LNCaP clone FGC (cell line): Measurements from ENCODE around the gene MYO1E.
A peak's percentile ranks its signal among the peaks of the same experiment; 100 is the strongest.

ENCODE experiments used
- DNase-seq: peaks from one replicate; pipeline ENCODE4 v3.0.0-alpha.2; 2011; ENCODE audit warnings: low read depth
- H3K4me3 ChIP-seq: 2 replicates; pipeline ENCODE4 v1.5.1; 2011; ENCODE audit warnings: mild to moderate bottlenecking, low read depth, low read length, control low read depth
- TF ChIP-seq, protein P1 (sequence below): IDR thresholded peaks from 2 replicates; pipeline ENCODE4 v1.5.1; 2012; ENCODE audit warnings: mild to moderate bottlenecking; ENCODE audit not compliant: control insufficient read depth, insufficient read depth; ENCODE audit errors: extremely low read depth

Gene MYO1E

DNA sequence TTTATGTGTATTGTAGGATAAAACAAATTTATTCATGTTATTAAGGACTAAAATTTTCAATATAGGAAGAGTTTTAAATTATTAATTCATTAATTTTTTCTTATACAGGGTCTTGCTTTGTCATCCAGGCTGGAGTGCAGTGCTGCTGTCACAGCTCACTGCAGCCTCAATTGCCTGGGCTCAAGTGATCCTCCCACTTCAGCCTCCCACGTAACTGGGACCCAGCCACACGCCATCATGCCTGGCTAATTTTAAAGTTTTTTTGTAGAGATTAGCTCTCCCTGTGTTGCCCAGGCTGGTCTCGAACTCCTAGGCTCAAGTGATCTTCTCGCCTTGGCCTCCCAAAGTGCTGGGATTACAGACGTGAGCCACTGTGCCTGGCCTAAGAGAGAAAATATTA lies 253.0 kb downstream of the MYO1E start:
- no peak for DNase-seq
- TF ChIP-seq, protein P1, sequence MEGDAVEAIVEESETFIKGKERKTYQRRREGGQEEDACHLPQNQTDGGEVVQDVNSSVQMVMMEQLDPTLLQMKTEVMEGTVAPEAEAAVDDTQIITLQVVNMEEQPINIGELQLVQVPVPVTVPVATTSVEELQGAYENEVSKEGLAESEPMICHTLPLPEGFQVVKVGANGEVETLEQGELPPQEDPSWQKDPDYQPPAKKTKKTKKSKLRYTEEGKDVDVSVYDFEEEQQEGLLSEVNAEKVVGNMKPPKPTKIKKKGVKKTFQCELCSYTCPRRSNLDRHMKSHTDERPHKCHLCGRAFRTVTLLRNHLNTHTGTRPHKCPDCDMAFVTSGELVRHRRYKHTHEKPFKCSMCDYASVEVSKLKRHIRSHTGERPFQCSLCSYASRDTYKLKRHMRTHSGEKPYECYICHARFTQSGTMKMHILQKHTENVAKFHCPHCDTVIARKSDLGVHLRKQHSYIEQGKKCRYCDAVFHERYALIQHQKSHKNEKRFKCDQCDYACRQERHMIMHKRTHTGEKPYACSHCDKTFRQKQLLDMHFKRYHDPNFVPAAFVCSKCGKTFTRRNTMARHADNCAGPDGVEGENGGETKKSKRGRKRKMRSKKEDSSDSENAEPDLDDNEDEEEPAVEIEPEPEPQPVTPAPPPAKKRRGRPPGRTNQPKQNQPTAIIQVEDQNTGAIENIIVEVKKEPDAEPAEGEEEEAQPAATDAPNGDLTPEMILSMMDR, result no peak
- no peak overlapping the region for H3K4me3 ChIP-seq

DNA sequence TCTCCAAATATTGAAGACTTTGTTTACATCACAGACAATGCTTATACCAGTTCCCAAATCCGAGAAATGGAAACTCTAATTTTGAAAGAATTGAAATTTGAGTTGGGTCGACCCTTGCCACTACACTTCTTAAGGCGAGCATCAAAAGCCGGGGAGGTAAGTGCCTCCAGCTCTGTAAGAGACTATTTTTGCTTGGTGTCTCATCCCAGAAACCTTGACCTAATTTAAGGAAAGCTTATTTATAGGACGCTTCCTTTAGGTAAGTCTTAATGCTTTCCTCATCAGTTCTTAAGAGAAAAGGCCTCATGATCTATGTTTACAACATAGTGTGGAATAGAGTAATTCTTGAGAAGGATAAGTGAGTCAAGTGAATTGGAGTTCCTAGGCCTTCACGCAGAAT lies 255.9 kb downstream of the MYO1E start:
- TF ChIP-seq, protein P1, result no peak
- DNase-seq, result no peak

DNA sequence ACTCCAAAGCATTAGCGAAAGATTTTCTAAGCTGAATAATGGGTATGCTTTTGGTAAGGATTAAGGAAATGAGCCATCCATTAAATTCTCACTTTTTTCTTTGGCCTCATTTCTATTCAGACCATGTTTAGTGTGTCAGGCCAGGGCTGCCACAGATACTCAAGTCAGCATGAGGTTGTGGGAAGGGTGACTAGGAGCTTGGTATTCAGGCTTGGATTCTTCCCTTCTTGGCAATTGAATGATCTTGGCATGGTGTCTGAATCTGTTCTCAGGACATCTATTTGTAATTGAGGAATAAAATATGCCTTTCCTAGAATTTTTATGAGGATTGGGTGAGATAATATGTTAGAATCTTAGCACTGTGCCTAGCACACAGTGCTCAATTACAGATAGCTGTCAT lies 256.5 kb downstream of the MYO1E start:
- no peak for DNase-seq
- H3K4me3 ChIP-seq, result no peak overlapping the region
- TF ChIP-seq, protein P1, result no peak

More for the DNA sequence above, 255.9 kb downstream of the MYO1E start:
- no peak overlapping the region for H3K4me3 ChIP-seq

DNA sequence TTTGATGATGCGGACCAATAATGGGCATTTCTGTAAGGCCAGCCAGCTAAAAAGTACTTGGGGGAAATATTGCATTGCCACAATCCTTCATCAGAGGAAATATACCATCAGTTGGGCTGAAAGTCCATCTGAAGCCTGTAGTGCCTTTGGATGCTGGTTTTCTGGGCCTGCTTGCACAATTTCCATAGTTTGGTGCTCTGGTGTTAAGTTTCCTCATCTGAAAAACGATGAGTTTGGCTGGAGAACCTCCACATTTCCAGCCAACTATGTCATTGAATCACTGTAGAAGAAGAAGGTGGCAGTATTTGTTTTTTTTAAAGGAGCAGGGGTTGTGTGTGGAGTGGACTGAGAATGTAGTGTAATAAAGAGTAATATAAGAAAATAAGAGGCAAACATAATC lies 257.6 kb downstream of the MYO1E start:
- TF ChIP-seq, protein P1, result no peak
- H3K4me3 ChIP-seq, result no peak overlapping the region
- DNase-seq, result no peak

DNA sequence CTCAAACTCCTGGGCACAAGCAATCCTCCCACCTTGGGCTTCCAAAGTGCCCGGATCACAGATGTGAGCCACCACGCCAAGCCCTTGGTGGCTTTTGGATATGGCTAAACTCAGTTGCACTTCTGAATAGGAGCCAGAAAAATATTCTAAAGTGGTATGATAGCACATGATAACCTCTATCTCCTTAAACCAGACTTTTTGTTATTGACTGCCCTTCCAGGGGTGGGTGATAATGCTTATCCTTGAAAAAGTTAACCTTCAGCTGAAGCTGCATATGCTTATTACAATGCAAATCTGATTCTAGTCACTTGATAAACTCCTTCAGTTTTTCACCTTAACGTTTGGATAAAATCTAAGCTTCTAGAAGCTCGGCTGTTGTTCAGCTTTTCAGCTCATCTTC lies 261.4 kb downstream of the MYO1E start:
- H3K4me3 ChIP-seq, result no peak overlapping the region
- no peak for DNase-seq
- TF ChIP-seq, protein P1, result no peak

DNA sequence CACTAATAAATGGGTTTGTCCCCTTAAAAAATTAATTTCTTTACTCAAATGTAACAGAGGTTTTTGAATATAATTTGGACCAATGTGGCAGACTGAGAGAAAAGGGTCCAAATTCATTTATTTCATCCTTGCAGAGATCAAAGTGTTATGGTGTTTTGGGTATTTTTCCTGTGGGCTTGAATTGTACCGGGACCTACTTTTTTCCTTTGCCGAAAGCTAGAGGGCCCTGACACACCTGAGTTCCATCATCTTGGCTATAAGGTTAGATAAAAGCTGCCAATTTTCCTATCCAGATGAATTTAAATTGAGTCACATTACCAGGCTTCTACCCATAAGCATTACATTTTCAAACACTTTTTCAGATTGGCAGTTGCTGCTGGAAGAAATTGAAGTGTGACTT lies 266.8 kb downstream of the MYO1E start:
- H3K4me3 ChIP-seq, result peak overlapping the region; percentile 82
- TF ChIP-seq, protein P1, result peak; percentile 61
- DNase-seq, result no peak

DNA sequence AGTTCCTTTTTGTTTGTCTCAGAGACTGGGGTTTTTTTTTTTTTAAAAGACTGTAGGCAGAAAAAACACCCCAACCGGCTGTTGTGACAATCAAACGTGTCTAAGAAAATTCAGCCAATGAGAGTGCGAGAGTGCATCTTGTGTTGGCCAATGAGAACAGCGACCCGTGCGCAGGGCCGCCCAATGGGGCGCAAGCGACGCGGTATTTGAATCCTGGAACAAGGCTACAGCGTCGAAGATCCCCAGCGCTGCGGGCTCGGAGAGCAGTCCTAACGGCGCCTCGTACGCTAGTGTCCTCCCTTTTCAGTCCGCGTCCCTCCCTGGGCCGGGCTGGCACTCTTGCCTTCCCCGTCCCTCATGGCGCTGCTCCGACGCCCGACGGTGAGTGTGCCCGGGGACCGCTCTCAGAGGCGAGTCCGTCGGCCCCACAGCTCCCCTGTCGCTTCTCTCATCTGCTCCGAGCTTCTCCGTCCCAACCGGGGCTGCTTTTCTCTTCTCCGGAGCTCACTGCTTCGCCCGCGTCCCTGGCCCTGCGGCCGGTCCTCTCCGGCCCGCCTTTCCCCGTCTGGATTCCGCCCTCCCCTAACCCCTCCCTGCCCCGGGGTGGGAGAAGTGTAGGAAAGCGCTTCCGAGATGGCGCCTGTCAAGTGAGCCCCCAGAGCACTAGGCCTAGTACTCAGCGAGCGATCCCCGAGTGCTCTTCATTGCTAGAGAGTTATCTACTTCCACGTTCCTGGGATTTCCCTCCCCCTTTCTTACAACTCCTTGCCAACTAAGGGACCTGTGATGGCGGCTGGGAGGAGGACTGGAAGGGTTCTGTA lies 267.5 kb downstream of the MYO1E start, which contains the start of gene CCNB2:
CCNB2 (plus strand) TSS at position 235 of the 821 bp plus-strand sequence; CDS start at position 358, 123 bp downstream.
- peak within 1 kb of the TSS; percentile 82 for H3K4me3 ChIP-seq
- TF ChIP-seq, protein P1, result no peak
- DNase-seq, result peak; percentile 92
